Fibroblast of lung (primary cell): Measurements from ENCODE around the gene TBX1.

Experiments
- CTCF ChIP-seq, 2 donors: IDR thresholded peaks in 1 of 2; conservative IDR thresholded peaks in 1 of 2; 1 replicate in 1 of 2; 2 replicates in 1 of 2; pipeline ENCODE4 v1.5.1; 2011 to 2012; ENCODE audit warnings: low read length in 2 of 2, control low read depth in 1 of 2, inconsistent platforms in 1 of 2, low read depth in 1 of 2, mild to moderate bottlenecking in 1 of 2
- EZH2 ChIP-seq: IDR thresholded peaks from 2 replicates; pipeline ENCODE4 v1.5.1; 2012; ENCODE audit warnings: low read length, control low read depth, mild to moderate bottlenecking; ENCODE audit errors: missing control alignments

GRCh38 chr22:19791243-19791642 lies 30.7 kb downstream of the TBX1 start:
- TF ChIP-seq EZH2 = no peak
- no peak for TF ChIP-seq CTCF (conservative IDR thresholded peaks at IDR 0.05 in 1 of 2, IDR thresholded peaks at IDR 0.05 in 1 of 2; ENCODE audit: low read depth in 1 of 2, low read length in 2 of 2)
